DOHH2 (cell line): ENCODE results near the gene CXCR5.
A peak's percentile ranks its signal among the peaks of the same experiment; 100 is the strongest.

Source experiments
- H3F3A ChIP-seq: fragments of 200-600 bp; sonication (generic), shearing (Covaris generic); 2 replicates; pipeline ENCODE4 v1.6.0; 2016; ENCODE audit warnings: antibody characterized with exemption, mild to moderate bottlenecking; ENCODE audit not compliant: control insufficient read depth, insufficient read depth
- H3K27ac ChIP-seq: fragments of 200-600 bp; sonication (generic); 2 replicates; pipeline ENCODE4 v1.5.1; 2014; ENCODE audit warnings: low read depth, mild to moderate bottlenecking, low read length, moderate library complexity
- H3K27me3 ChIP-seq: fragments of 200-600 bp; sonication (generic); 2 replicates; pipeline ENCODE4 v1.6.1; 2014; ENCODE audit warnings: mild to moderate bottlenecking, low read length, mixed read lengths; ENCODE audit not compliant: control insufficient read depth
- H3K36me3 ChIP-seq: fragments of 200-600 bp; sonication (generic); 2 replicates; pipeline ENCODE4 v1.6.1; 2014; ENCODE audit warnings: mild to moderate bottlenecking, low read length, moderate library complexity, mixed read lengths; ENCODE audit not compliant: control insufficient read depth
- H3K4me1 ChIP-seq: fragments of 200-600 bp; sonication (generic); 2 replicates; pipeline ENCODE4 v1.6.1; 2014; ENCODE audit warnings: mild to moderate bottlenecking, low read length, mixed read lengths; ENCODE audit not compliant: control insufficient read depth
- H3K4me2 ChIP-seq: fragments of 200-600 bp; sonication (generic); 2 replicates; pipeline ENCODE4 v1.6.0; 2014; ENCODE audit warnings: mild to moderate bottlenecking, low read length, moderate library complexity
- H3K4me3 ChIP-seq: fragments of 200-600 bp; sonication (generic); 2 replicates; pipeline ENCODE4 v1.5.1; 2014; ENCODE audit warnings: mild to moderate bottlenecking, low read length, mixed read lengths
- H3K79me2 ChIP-seq: fragments of 200-600 bp; sonication (generic); 2 replicates; pipeline ENCODE4 v1.6.1; 2014; ENCODE audit warnings: mild to moderate bottlenecking, low read length, mixed read lengths; ENCODE audit not compliant: control insufficient read depth
- H3K9me2 ChIP-seq: fragments of 200-600 bp; sonication (generic); replicated peaks from 2 replicates; pipeline ENCODE4 v1.6.1; 2014; ENCODE audit warnings: mild to moderate bottlenecking, low read length, mixed read lengths; ENCODE audit not compliant: control insufficient read depth
- H3K9me3 ChIP-seq: fragments of 200-600 bp; sonication (generic); 2 replicates; pipeline ENCODE4 v1.6.1; 2014; ENCODE audit warnings: antibody characterized with exemption, low read length, mixed read lengths; ENCODE audit not compliant: control insufficient read depth, insufficient read depth
- H4K20me1 ChIP-seq: fragments of 200-600 bp; sonication (generic); 2 replicates; pipeline ENCODE4 v1.6.0; 2014; ENCODE audit warnings: low read depth, mild to moderate bottlenecking, antibody characterized with exemption, low read length, moderate library complexity; ENCODE audit not compliant: control insufficient read depth, insufficient read depth
- EZH2phosphoT487 ChIP-seq: fragments of 200-600 bp; sonication (generic); IDR thresholded peaks from 2 replicates; pipeline ENCODE4 v1.6.1; 2017; ENCODE audit warnings: borderline replicate concordance, mild to moderate bottlenecking, antibody characterized with exemption, low read length, moderate library complexity, mixed read lengths
- TF ChIP-seq, protein P1 (sequence below): fragments of 200-600 bp; sonication (generic); IDR thresholded peaks from one replicate; pipeline ENCODE4 v1.5.1; 2014; ENCODE audit warnings: antibody characterized with exemption, mild to moderate bottlenecking, low read depth, low read length; ENCODE audit not compliant: poor library complexity, severe bottlenecking

Gene CXCR5

GRCh38 chr11:118895093-118896039, 11.7 kb downstream of the CXCR5 start:
- no peak for TF ChIP-seq EZH2phosphoT487
- TF ChIP-seq, protein P1, sequence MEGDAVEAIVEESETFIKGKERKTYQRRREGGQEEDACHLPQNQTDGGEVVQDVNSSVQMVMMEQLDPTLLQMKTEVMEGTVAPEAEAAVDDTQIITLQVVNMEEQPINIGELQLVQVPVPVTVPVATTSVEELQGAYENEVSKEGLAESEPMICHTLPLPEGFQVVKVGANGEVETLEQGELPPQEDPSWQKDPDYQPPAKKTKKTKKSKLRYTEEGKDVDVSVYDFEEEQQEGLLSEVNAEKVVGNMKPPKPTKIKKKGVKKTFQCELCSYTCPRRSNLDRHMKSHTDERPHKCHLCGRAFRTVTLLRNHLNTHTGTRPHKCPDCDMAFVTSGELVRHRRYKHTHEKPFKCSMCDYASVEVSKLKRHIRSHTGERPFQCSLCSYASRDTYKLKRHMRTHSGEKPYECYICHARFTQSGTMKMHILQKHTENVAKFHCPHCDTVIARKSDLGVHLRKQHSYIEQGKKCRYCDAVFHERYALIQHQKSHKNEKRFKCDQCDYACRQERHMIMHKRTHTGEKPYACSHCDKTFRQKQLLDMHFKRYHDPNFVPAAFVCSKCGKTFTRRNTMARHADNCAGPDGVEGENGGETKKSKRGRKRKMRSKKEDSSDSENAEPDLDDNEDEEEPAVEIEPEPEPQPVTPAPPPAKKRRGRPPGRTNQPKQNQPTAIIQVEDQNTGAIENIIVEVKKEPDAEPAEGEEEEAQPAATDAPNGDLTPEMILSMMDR, result peak; percentile 30
- Histone ChIP-seq H4K20me1 (no peaks in the 10 kb centered on the region), H3K27ac (peak overlapping the region; percentile 99)

GRCh38 chr11:118896472-118896913, 12.8 kb downstream of the CXCR5 start:
- Histone ChIP-seq H3K27ac (peak overlapping the region; percentile 99), H3K4me2 (peak overlapping the region; percentile 99), H3K27me3 (no peaks in the 10 kb centered on the region), H3F3A (peaks cover 37% of the 10 kb centered on the region), H3K4me1 (peaks cover 63% of the 10 kb centered on the region), H3K36me3 (peaks cover 65% of the 10 kb centered on the region), H3K79me2 (peaks cover 54% of the 10 kb centered on the region), H3K9me2 (no peaks in the 10 kb centered on the region), H3K4me3 (peak overlapping the region; percentile 79), H4K20me1 (no peaks in the 10 kb centered on the region), H3K9me3 (no peaks in the 10 kb centered on the region)
- TF ChIP-seq, protein P1, result no peak
- TF ChIP-seq EZH2phosphoT487, result no peak

More at GRCh38 chr11:118895093-118896039, 11.7 kb downstream of the CXCR5 start:
- no peaks in the 10 kb centered on the region for H3K9me3 ChIP-seq
- H3K36me3 ChIP-seq, result peaks cover 70% of the 10 kb centered on the region
- H3K4me2 ChIP-seq, result peak overlapping the region; percentile 99
- H3K9me2 ChIP-seq, result no peaks in the 10 kb centered on the region
- peak overlapping the region; percentile 79 for H3K4me3 ChIP-seq
- peaks cover 48% of the 10 kb centered on the region for H3F3A ChIP-seq
- H3K27me3 ChIP-seq, result no peaks in the 10 kb centered on the region
- peaks cover 65% of the 10 kb centered on the region for H3K79me2 ChIP-seq
- peaks cover 75% of the 10 kb centered on the region for H3K4me1 ChIP-seq

GRCh38 chr11:118896921-118897591, 13.4 kb downstream of the CXCR5 start:
- Histone ChIP-seq H3K27ac (peak overlapping the region; percentile 99), H3K4me3 (peak overlapping the region; percentile 79), H3K9me2 (no peaks in the 10 kb centered on the region), H3K4me1 (peaks cover 58% of the 10 kb centered on the region), H3K36me3 (peaks cover 68% of the 10 kb centered on the region), H3K27me3 (no peaks in the 10 kb centered on the region), H3F3A (peaks cover 31% of the 10 kb centered on the region), H3K9me3 (no peaks in the 10 kb centered on the region), H4K20me1 (no peaks in the 10 kb centered on the region), H3K4me2 (peak overlapping the region; percentile 99), H3K79me2 (peaks cover 52% of the 10 kb centered on the region)
- TF ChIP-seq EZH2phosphoT487, result no peak
- TF ChIP-seq, protein P1, result no peak
